HepG2 (cell line): Measurements from ENCODE around the gene NCOA4. TPM values are rescaled to one million over a fixed set of nuclear protein-coding genes. Genes with fewer than 3 reads are reported as not detected.

ENCODE experiments used
- ATAC-seq: fragments of 200-7000 bp; cut with Tn5 transposase; 3 replicates; pipeline ENCODE4 v1.9.1; 2020; ENCODE audit warnings: mild to moderate bottlenecking, moderate library complexity
- BruUV-seq: library from RNA; stranded (reverse); fragments of 400-500 nt; replicated peaks from 2 replicates; lab custom pipeline; 2021; lab: Mats Ljungman, UMichigan
- CTCF ChIA-PET: fragments of 300-600 bp; formaldehyde crosslinking; extraction: SDS; loops from one replicate; lab custom pipeline; 2021; ENCODE audit warnings: low total read pairs, inconsistent platforms, low intra/inter-chr PET ratio; lab: Yijun Ruan, JAX
- POLR2A ChIA-PET: fragments of 350-600 bp; sonication (Branson Sonifier 250); formaldehyde crosslinking; loops from one replicate; lab custom pipeline; 2020; ENCODE audit warnings: antibody characterized with exemption, inconsistent platforms; lab: Yijun Ruan, JAX
- DNase-seq: peaks from one replicate; pipeline ENCODE4 v3.0.0-alpha.2; 2015; ENCODE audit warnings: low spot score
- FAIRE-seq: peaks from 3 replicates; lab custom pipeline; 2011; peaks lifted over from hg19 to GRCh38; lab: Jason Lieb, UNC
- H2AFZ ChIP-seq: one replicate; pipeline ENCODE4 v1.6.1; 2011; ENCODE audit warnings: low read length, inconsistent platforms
- H3K27ac ChIP-seq: fragments of 300-600 bp; 3 replicates; pipeline ENCODE4 v1.8.0; 2011; ENCODE audit warnings: mixed run types, mild to moderate bottlenecking, mixed read lengths, low read length, inconsistent platforms; ENCODE audit not compliant: insufficient read depth; ENCODE audit errors: extremely low read length
- H3K27me3 ChIP-seq, 2 experiments: fragments of 200-600 bp in 1 of 2; 2 replicates in 1 of 2; 3 replicates in 1 of 2; pipeline versions ENCODE4 v1.6.0 to v1.8.0; 2011; ENCODE audit warnings: low read length in 2 of 2, mild to moderate bottlenecking in 2 of 2, moderate library complexity in 2 of 2, inconsistent platforms in 1 of 2; ENCODE audit not compliant: insufficient read depth in 2 of 2, control insufficient read depth in 1 of 2
- H3K36me3 ChIP-seq, 2 experiments: fragments of 200-600 bp in 1 of 2; replicated peaks in 1 of 2; 2 replicates in 1 of 2; 3 replicates in 1 of 2; pipeline versions ENCODE4 v1.5.1 to v1.8.0; 2011; ENCODE audit warnings: low read length in 2 of 2, inconsistent platforms in 1 of 2; ENCODE audit not compliant: insufficient read depth in 2 of 2, control insufficient read depth in 1 of 2
- H3K4me1 ChIP-seq: 2 replicates; pipeline ENCODE4 v1.5.1; 2012; ENCODE audit warnings: low read length, inconsistent platforms; ENCODE audit not compliant: insufficient read depth
- H3K4me2 ChIP-seq: 2 replicates; pipeline ENCODE4 v1.6.0; 2011; ENCODE audit warnings: low read depth, low read length, inconsistent platforms
- H3K4me3 ChIP-seq, 3 experiments: fragments of 200-600 bp in 1 of 3; sonication (generic), shearing (Covaris generic) in 1 of 3; replicated peaks in 1 of 3; 2 replicates each; pipeline ENCODE4 v1.5.1; 2011 to 2016; ENCODE audit warnings: low read length in 3 of 3, inconsistent platforms in 2 of 3, low read depth in 2 of 3, mild to moderate bottlenecking in 2 of 3, control low read depth in 1 of 3, mixed read lengths in 1 of 3; ENCODE audit not compliant: insufficient read depth in 1 of 3
- H3K79me2 ChIP-seq: one replicate; pipeline ENCODE4 v1.6.1; 2011; ENCODE audit warnings: low read length, inconsistent platforms; ENCODE audit not compliant: insufficient read depth
- H3K9ac ChIP-seq: 2 replicates; pipeline ENCODE4 v1.6.0; 2011; ENCODE audit warnings: mild to moderate bottlenecking, low read depth, low read length, inconsistent platforms; ENCODE audit not compliant: insufficient read depth
- H3K9me3 ChIP-seq: 2 replicates; pipeline ENCODE4 v1.5.1; 2012; ENCODE audit warnings: mild to moderate bottlenecking, low read length
- H4K20me1 ChIP-seq: 2 replicates; pipeline ENCODE4 v1.6.0; 2011; ENCODE audit warnings: inconsistent platforms, mild to moderate bottlenecking, low read length, moderate library complexity; ENCODE audit not compliant: insufficient read depth
- ZNF629 ChIP-seq: sonication (generic); formaldehyde crosslinking; conservative IDR thresholded peaks from 2 replicates; pipeline ENCODE4 v1.5.0; 2020; ENCODE audit warnings: missing genetic modification reagents
- WGBS: methylation state at CpG from one replicate; pipeline ENCODE4 v1.1.6; 2017; ENCODE audit warnings: low lambda C conversion rate; 5-methylcytosine and 5-hydroxymethylcytosine counted together
- in situ Hi-C: cut with HindIII; loops from 2 replicates; pipeline ENCODE4 v1.10.0; 2017; ENCODE audit warnings: low pct_unique_long_range_greater_than_20kb; ENCODE audit not compliant: extremely low pct_ligation_motif_present
- intact Hi-C: fragments of 100-400 bp; cut with micrococcal nuclease; formaldehyde crosslinking; loops from one replicate; pipeline ENCODE4 v1.10.0; 2022; ENCODE audit not compliant: unreplicated experiment
- polyA plus RNA-seq, 8 experiments: library from polyadenylated mRNA; depleted of rRNA in 3 of 8; stranded (reverse) in 7 of 8; unstranded in 1 of 8; fragments of >200 nt; fragmentation: Illumina TruSeq in 4 of 8; extraction: Trizol in 4 of 8; gene quantifications; 2 replicates each; pipeline versions ENCODE4 v1.2.1 to v1.2.3, GENCODE V29; 2011 to 2016; ENCODE audit warnings: low read depth in 4 of 8, missing spikeins in 1 of 8, mixed read lengths in 1 of 8; ENCODE audit not compliant: insufficient read depth in 1 of 8
- total RNA-seq, 5 experiments: library from RNA; depleted of rRNA; stranded (reverse); fragments of >200 nt; fragmentation: Illumina TruSeq; extraction: Trizol; gene quantifications; 2 replicates each; pipeline ENCODE4 v1.2.3, GENCODE V29; 2016; ENCODE audit warnings: low read depth in 1 of 5
- TF ChIP-seq, protein P1 (sequence below): sonication (generic); formaldehyde crosslinking; IDR thresholded peaks from 2 replicates; pipeline ENCODE4 v1.4.0; 2020; ENCODE audit warnings: mild to moderate bottlenecking, missing genetic modification reagents

The NCOA4 gene
- total and polyA plus RNA-seq, 2 of the 13 experiments (the other 11 are each of a cell fraction or from before 2014, with no cell fraction given), result 306 to 400 TPM

DNA sequence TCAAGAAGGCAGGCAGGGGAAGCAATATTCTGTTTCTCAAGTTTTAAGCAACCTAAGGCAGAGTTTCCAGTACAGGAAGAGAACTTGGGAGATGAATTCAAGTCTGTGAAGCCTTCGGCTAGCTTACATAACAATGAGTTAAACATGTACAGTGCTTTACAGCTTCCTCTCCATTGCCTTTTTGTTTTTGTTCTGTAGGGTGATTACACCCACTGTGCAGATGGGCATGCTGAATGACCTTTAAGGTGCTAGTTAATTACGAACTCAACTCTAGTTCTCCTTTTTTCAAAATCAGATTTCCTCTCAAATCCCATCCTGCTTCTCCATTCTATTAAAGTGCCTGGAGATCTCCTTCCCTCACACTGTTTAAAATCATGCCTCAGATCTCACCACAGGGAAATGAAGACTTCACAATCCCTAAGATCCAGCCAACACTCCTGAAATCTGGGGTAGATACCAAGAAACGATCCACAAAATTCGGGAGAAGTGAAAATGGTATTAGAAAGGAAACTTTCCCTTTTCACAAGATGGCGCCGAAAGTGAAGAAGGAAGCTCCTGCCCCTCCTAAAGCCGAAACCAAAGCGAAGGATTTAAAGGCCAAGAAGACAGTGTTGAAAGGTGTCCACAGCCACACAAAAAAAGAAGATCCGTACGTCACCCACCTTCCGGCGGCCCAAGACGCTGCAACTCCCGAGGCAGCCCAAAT lies 32.5 kb upstream of the NCOA4 start:
- peak overlapping the region; percentile 25; the same call in 1 of the 2 replicates for H3K4me2 ChIP-seq

More for the DNA sequence above, 32.5 kb upstream of the NCOA4 start:
- no peak overlapping the region for H3K4me3 ChIP-seq
- 0 out of 2 replicates have a peak, but pooled peaks have one; percentile 42 for TF ChIP-seq ZNF629 (CRISPR knock-in tag)
- TF ChIP-seq, protein P1, sequence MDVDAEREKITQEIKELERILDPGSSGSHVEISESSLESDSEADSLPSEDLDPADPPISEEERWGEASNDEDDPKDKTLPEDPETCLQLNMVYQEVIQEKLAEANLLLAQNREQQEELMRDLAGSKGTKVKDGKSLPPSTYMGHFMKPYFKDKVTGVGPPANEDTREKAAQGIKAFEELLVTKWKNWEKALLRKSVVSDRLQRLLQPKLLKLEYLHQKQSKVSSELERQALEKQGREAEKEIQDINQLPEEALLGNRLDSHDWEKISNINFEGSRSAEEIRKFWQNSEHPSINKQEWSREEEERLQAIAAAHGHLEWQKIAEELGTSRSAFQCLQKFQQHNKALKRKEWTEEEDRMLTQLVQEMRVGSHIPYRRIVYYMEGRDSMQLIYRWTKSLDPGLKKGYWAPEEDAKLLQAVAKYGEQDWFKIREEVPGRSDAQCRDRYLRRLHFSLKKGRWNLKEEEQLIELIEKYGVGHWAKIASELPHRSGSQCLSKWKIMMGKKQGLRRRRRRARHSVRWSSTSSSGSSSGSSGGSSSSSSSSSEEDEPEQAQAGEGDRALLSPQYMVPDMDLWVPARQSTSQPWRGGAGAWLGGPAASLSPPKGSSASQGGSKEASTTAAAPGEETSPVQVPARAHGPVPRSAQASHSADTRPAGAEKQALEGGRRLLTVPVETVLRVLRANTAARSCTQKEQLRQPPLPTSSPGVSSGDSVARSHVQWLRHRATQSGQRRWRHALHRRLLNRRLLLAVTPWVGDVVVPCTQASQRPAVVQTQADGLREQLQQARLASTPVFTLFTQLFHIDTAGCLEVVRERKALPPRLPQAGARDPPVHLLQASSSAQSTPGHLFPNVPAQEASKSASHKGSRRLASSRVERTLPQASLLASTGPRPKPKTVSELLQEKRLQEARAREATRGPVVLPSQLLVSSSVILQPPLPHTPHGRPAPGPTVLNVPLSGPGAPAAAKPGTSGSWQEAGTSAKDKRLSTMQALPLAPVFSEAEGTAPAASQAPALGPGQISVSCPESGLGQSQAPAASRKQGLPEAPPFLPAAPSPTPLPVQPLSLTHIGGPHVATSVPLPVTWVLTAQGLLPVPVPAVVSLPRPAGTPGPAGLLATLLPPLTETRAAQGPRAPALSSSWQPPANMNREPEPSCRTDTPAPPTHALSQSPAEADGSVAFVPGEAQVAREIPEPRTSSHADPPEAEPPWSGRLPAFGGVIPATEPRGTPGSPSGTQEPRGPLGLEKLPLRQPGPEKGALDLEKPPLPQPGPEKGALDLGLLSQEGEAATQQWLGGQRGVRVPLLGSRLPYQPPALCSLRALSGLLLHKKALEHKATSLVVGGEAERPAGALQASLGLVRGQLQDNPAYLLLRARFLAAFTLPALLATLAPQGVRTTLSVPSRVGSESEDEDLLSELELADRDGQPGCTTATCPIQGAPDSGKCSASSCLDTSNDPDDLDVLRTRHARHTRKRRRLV (CRISPR knock-in tag), result no peak
- TF ChIP-seq, all 625 proteins: peak for 1
- Histone ChIP-seq H3K27me3 (no peaks in the 10 kb centered on the region), H3K27ac (no peak overlapping the region), H3K4me1 (peaks cover 65% of the 10 kb centered on the region), H4K20me1 (no peaks in the 10 kb centered on the region), H2AFZ (no peak overlapping the region), H3K79me2 (no peaks in the 10 kb centered on the region), H3K36me3 (no peaks in the 10 kb centered on the region), H3K9me3 (no peaks in the 10 kb centered on the region), H3K9ac (no peak overlapping the region)
- no peak for DNase-seq
- intact Hi-C loops (no loop called here), in situ Hi-C loops (no loop called here)
- WGBS, result 82% methylated on average over 14 of the region's 14 CpGs
- CTCF ChIA-PET, result no interaction called here
- no peak for FAIRE-seq
- BruUV-seq, result no TSS peak
- no peak for ATAC-seq
- POLR2A ChIA-PET, result interaction anchor here (1.0 kb wide), 1 partner anchor 11 kb away, joined by 3 read pairs; no protein-coding TSS in a partner anchor
